HEK293 (cell line): Measurements from ENCODE around the gene CBX2.

Experiments used
- BCL11B ChIP-seq: fragments of 450-650 bp; formaldehyde crosslinking; IDR thresholded peaks from 2 replicates; pipeline ENCODE4 v1.5.1; 2016; ENCODE audit warnings: low read depth, missing biosample characterization, missing genetic modification characterization
- CTCF ChIP-seq: fragments of 450-650 bp; formaldehyde crosslinking; IDR thresholded peaks from 2 replicates; pipeline ENCODE4 v1.5.1; 2016; ENCODE audit warnings: missing biosample characterization, missing genetic modification characterization
- FEZF1 ChIP-seq: fragments of 450-650 bp; formaldehyde crosslinking; IDR thresholded peaks from 2 replicates; pipeline ENCODE4 v1.5.1; 2016; ENCODE audit warnings: missing biosample characterization, missing genetic modification characterization
- GLI4 ChIP-seq: fragments of 450-650 bp; formaldehyde crosslinking; IDR thresholded peaks from 2 replicates; pipeline ENCODE4 v1.5.1; 2016; ENCODE audit warnings: missing biosample characterization, missing genetic modification characterization
- KLF9 ChIP-seq: fragments of 450-650 bp; formaldehyde crosslinking; IDR thresholded peaks from 2 replicates; pipeline ENCODE4 v1.5.1; 2016; ENCODE audit warnings: missing biosample characterization, missing genetic modification characterization, low read depth
- SALL2 ChIP-seq: fragments of 450-650 bp; formaldehyde crosslinking; IDR thresholded peaks from 2 replicates; pipeline ENCODE4 v1.5.0; 2017; ENCODE audit warnings: missing biosample characterization, mild to moderate bottlenecking, missing genetic modification characterization, borderline replicate concordance
- TSHZ1 ChIP-seq: fragments of 450-650 bp; formaldehyde crosslinking; IDR thresholded peaks from 2 replicates; pipeline ENCODE4 v1.5.1; 2016; ENCODE audit warnings: missing biosample characterization, missing genetic modification characterization, borderline replicate concordance
- ZBTB11 ChIP-seq: fragments of 450-650 bp; formaldehyde crosslinking; conservative IDR thresholded peaks from 2 replicates; pipeline ENCODE4 v1.5.1; 2016; ENCODE audit warnings: low read depth, missing biosample characterization, missing genetic modification characterization
- ZBTB26 ChIP-seq: fragments of 450-650 bp; formaldehyde crosslinking; optimal IDR thresholded peaks from 2 replicates; pipeline ENCODE3; 2016; ENCODE audit warnings: missing biosample characterization, mild to moderate bottlenecking, missing genetic modification characterization
- ZNF132 ChIP-seq: fragments of 450-650 bp; formaldehyde crosslinking; IDR thresholded peaks from 2 replicates; pipeline ENCODE4 v1.5.1; 2017; ENCODE audit warnings: missing biosample characterization, missing genetic modification characterization, borderline replicate concordance
- ZNF133 ChIP-seq: fragments of 450-650 bp; formaldehyde crosslinking; IDR thresholded peaks from 2 replicates; pipeline ENCODE4 v1.5.1; 2016; ENCODE audit warnings: missing biosample characterization, missing genetic modification characterization
- ZNF18 ChIP-seq: fragments of 450-650 bp; formaldehyde crosslinking; IDR thresholded peaks from 2 replicates; pipeline ENCODE4 v1.5.1; 2016; ENCODE audit warnings: missing biosample characterization, missing genetic modification characterization
- ZNF366 ChIP-seq: fragments of 450-650 bp; formaldehyde crosslinking; conservative IDR thresholded peaks from 2 replicates; pipeline ENCODE4 v1.5.1; 2016; ENCODE audit warnings: missing biosample characterization, missing genetic modification characterization
- ZNF398 ChIP-seq: fragments of 450-650 bp; formaldehyde crosslinking; IDR thresholded peaks from 2 replicates; pipeline ENCODE4 v1.5.1; 2017; ENCODE audit warnings: missing biosample characterization, missing genetic modification characterization
- ZNF549 ChIP-seq: fragments of 450-650 bp; IDR thresholded peaks from 2 replicates; pipeline ENCODE4 v1.5.1; 2018; ENCODE audit warnings: missing biosample characterization, missing genetic modification characterization, mild to moderate bottlenecking, inconsistent platforms, moderate library complexity
- ZNF561 ChIP-seq: fragments of 450-650 bp; IDR thresholded peaks from 2 replicates; pipeline ENCODE4 v1.5.1; 2018; ENCODE audit warnings: missing biosample characterization, missing genetic modification characterization, borderline replicate concordance
- ZNF645 ChIP-seq: fragments of 450-650 bp; formaldehyde crosslinking; IDR thresholded peaks from 2 replicates; pipeline ENCODE4; 2016; ENCODE audit warnings: missing biosample characterization, missing genetic modification characterization
- ZNF704 ChIP-seq: fragments of 450-650 bp; formaldehyde crosslinking; IDR thresholded peaks from 2 replicates; pipeline ENCODE4 v1.5.1; 2016; ENCODE audit warnings: missing biosample characterization, missing genetic modification characterization
- ZSCAN4 ChIP-seq: fragments of 450-650 bp; formaldehyde crosslinking; IDR thresholded peaks from 2 replicates; pipeline ENCODE4 v1.5.1; 2017; ENCODE audit warnings: missing biosample characterization, missing genetic modification characterization

CBX2 gene

GRCh38 chr17:79810130-79811010 is 32.4 kb downstream of the CBX2 start (continued):
- TF ChIP-seq ZSCAN4 (tag by site-specific recombination) (peak; percentile 98), ZNF398 (tag by site-specific recombination) (peak; percentile 98), ZBTB26 (tag by site-specific recombination) (peak; percentile 58), ZNF133 (no peak), ZNF132 (tag by site-specific recombination) (no peak), KLF9 (peak; percentile 81), GLI4 (0 out of 2 replicates have a peak, but pooled peaks have one; percentile 55), ZNF704 (tag by site-specific recombination) (no peak), TSHZ1 (no peak), CTCF (tag by site-specific recombination) (no peak), FEZF1 (tag by site-specific recombination) (no peak), BCL11B (tag by site-specific recombination) (peak; percentile 16; the same call in 1 of the 2 replicates), ZNF561 (tag by site-specific recombination) (no peak), ZNF18 (tag by site-specific recombination) (no peak), ZNF549 (tag by site-specific recombination) (no peak), ZNF366 (tag by site-specific recombination) (no peak; the same call in 1 of the 2 replicates), ZBTB11 (no peak), ZNF645 (tag by site-specific recombination) (no peak), SALL2 (tag by site-specific recombination) (no peak)
